ENCODE measurements around the gene LILRA5.
"Not testable (repeated sequence)": the region's sequence is repeated elsewhere in the genome, so short reads cannot be mapped to it uniquely, and the experiment has no call there.

Gene LILRA5

GRCh38 chr19:54299515-54299914 lies 13.5 kb downstream of the LILRA5 start:
- no peak for DNase-seq

GRCh38 chr19:54299126-54299498 lies 13.9 kb downstream of the LILRA5 start:
- no peak for DNase-seq

GRCh38 chr19:54298357-54299125 lies 14.4 kb downstream of the LILRA5 start:
- no peak for DNase-seq

- no peak for DNase-seq
Observed at GRCh38 chr19:54297759-54298305, 15.1 kb downstream of the LILRA5 start.

GRCh38 chr19:54294539-54294938 lies 18.4 kb downstream of the LILRA5 start:
- DNase-seq, result no peak

GRCh38 chr19:54289160-54289559 lies 23.8 kb downstream of the LILRA5 start:
- DNase-seq, result not testable (repeated sequence)

- no peak for DNase-seq
Observed at GRCh38 chr19:54287456-54287855, 25.5 kb downstream of the LILRA5 start.

GRCh38 chr19:54286283-54286682 lies 26.7 kb downstream of the LILRA5 start:
- not testable (repeated sequence) for DNase-seq

GRCh38 chr19:54285427-54286056 lies 27.4 kb downstream of the LILRA5 start:
- DNase-seq, result not testable (repeated sequence)

GRCh38 chr19:54282686-54283470 lies 30.1 kb downstream of the LILRA5 start:
- DNase-seq, result no peak

GRCh38 chr19:54281729-54282075 lies 31.3 kb downstream of the LILRA5 start:
- DNase-seq, result not testable (repeated sequence)

- DNase-seq, result no peak
Observed at GRCh38 chr19:54281007-54281728, 31.8 kb downstream of the LILRA5 start, which contains the start of gene LILRB2. Gene LILRB2 (minus strand): TSS chr19:54281110. CDS start chr19:54280496, 614 bp downstream.

- not testable (repeated sequence) for DNase-seq
Observed at GRCh38 chr19:54280441-54280840, 32.5 kb downstream of the LILRA5 start.

GRCh38 chr19:54280025-54280424 lies 32.9 kb downstream of the LILRA5 start:
- DNase-seq, result not testable (repeated sequence)

GRCh38 chr19:54279406-54279962 lies 33.5 kb downstream of the LILRA5 start:
- DNase-seq, result no peak

GRCh38 chr19:54278571-54279195 lies 34.3 kb downstream of the LILRA5 start:
- DNase-seq, result not testable (repeated sequence)

GRCh38 chr19:54278056-54278455 lies 34.9 kb downstream of the LILRA5 start:
- not testable (repeated sequence) for DNase-seq

- DNase-seq, result not testable (repeated sequence)
Observed at GRCh38 chr19:54277111-54277615, 35.8 kb downstream of the LILRA5 start.

- DNase-seq, result no peak
Observed at GRCh38 chr19:54275951-54276350, 37.0 kb downstream of the LILRA5 start.

GRCh38 chr19:54274516-54274915 lies 38.5 kb downstream of the LILRA5 start:
- not testable (repeated sequence) for DNase-seq

GRCh38 chr19:54273821-54274220 lies 39.1 kb downstream of the LILRA5 start:
- DNase-seq, result no peak
